GM21360 (cell line): ENCODE measurements around the gene ANKS1B.
"Not testable (repeated sequence)": the region's sequence is repeated elsewhere in the genome, so short reads cannot be mapped to it uniquely, and the experiment has no call there.

Source experiments
- ATAC-seq: cut with Tn5 transposase; IDR thresholded peaks from one replicate; pipeline ENCODE4 v1.9.1; 2021; ENCODE audit warnings: mild to moderate bottlenecking, moderate library complexity; ENCODE audit not compliant: unreplicated experiment

Gene ANKS1B

DNA sequence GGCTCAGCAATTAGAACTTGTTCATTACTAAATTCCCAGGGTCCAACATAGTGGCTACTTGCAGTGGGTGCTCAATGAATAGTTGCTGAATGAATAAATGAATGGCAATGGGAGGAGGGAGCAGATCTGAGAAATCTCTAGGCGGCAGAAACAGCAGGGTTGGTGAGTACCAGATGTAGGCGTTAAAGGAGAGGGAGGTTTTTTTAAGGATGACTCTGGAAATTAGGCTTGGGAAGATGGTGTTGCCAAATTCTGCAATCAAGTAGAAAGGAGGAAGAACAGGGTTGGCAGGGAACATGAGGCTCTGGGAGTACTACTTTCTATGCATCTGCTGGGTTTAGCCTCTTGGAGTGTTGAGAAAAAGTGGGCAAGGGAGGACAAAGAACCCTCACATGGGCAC lies 1132.6 kb downstream of the ANKS1B start:
- ATAC-seq: no peak

DNA sequence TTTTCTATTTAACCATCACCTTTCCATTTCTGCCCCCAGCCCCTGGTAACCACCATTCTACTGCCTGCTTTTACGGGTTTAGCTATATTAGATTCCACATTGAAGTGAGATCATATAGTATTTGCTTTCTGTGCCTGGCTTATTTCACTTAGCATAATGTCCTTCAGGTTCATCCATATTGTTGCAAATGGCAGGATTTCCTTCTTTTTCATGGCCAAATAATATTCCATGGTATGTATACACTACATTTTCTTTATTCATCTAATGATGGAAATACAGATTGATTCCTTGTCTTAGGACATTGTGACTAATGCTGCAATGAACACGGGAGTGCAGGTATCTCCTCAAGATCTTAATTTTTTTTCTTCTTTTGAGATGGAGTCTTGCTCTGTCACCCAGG lies 1137.5 kb downstream of the ANKS1B start:
- ATAC-seq: no peak

DNA sequence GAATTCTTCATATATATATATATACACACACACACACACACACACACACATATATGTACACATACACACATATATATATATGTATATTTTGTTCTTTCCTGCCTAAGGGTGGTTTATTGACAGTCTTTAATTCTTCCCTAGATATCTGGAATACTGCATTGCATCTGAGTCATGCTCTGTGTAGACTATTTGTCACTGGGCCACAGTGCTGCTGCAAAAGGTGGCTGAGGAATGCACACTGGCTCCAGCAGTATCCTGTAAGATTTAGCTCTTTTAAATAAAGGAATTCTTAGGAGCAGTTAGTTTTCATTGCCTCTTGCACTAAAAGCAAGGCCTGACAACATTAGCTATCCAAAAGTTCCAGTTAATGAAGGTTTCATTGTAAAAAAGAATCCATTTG lies 1138.8 kb downstream of the ANKS1B start:
- no peak for ATAC-seq

DNA sequence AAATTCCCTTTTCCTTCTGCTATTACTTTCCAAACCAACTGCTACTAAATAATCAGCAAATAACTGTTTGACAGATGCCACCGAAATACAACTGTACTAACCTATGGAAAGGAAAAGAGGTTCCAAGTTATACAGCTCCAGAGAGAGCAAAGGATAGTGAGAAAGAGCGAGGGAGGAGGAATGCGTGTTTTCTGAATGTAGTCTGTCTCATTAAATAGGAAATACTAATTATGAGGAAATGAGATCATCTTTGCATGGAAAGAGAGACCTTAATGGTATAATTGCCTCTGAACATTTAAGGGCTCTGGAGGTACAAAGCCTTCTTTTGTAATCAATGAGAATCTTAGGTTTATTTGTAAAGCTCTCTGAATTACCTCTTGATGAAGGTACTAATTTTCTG lies 1144.4 kb downstream of the ANKS1B start:
- ATAC-seq: no peak

DNA sequence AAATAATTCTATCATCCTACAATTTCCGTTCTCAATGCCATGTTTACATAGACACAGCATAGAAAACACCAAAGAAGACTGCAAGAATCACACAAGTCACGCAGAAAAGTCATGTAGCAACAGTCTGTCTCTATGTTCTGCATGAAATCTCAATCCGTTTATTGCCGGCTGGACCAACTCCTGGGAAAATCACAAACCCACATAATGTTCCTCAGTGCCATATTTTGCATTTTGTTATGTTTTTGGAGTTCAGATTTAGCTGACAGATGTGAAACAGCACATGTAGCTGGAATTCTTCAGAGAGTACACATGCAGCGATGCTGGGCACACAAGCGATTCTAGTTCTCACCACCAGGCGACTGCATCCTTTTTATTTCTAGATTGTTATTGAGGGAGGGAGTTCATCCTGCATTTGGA lies 1146.5 kb downstream of the ANKS1B start:
- no peak for ATAC-seq

DNA sequence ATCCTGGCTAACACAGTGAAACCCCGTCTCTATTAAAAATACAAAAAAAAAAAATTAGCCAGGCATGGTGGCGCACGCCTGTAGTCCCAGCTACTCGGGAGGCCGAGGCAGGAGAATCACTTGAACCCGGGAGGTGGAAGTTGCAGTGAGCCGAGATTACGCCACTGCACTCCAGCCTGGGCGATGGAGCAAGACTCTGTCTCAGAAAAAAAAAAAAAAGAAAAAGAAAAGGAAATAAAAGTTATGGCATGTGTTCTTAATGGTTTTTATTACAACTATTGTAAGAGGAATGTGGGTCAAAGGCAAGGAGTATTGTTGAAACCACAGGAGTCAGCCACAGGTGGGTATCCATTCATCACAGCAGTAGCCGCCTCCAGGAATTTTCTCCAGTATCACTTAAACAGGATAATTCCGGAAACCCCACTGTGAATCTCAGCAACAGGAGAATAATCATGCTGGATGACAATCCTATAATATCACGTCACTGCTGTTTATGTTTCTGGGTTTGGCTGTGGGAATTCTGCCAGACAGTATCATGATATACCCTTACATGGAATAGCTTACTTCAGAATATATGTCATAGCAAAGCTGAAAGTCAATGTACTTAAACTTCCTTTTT lies 1147.5 kb downstream of the ANKS1B start:
- not testable (repeated sequence) for ATAC-seq

DNA sequence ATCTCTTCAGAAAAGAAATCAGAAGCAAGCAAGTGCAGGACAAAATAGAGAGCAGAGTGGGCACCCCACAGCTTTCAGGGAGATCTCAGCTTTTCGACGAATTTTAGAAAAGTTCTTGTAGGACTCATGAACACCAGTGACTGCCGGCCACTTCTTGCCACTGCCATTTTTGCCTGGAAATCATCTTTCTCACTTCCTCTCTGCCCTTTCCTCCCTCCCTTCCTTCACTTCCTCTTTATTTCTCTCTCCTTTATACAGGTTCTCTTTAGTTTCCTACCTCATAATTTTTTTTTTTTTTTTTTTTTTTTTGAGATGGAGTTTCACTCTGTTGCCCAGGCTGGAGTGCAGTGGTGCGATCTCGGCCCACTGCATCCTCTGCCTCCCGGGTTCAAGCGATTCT lies 1154.1 kb downstream of the ANKS1B start:
- no peak for ATAC-seq

DNA sequence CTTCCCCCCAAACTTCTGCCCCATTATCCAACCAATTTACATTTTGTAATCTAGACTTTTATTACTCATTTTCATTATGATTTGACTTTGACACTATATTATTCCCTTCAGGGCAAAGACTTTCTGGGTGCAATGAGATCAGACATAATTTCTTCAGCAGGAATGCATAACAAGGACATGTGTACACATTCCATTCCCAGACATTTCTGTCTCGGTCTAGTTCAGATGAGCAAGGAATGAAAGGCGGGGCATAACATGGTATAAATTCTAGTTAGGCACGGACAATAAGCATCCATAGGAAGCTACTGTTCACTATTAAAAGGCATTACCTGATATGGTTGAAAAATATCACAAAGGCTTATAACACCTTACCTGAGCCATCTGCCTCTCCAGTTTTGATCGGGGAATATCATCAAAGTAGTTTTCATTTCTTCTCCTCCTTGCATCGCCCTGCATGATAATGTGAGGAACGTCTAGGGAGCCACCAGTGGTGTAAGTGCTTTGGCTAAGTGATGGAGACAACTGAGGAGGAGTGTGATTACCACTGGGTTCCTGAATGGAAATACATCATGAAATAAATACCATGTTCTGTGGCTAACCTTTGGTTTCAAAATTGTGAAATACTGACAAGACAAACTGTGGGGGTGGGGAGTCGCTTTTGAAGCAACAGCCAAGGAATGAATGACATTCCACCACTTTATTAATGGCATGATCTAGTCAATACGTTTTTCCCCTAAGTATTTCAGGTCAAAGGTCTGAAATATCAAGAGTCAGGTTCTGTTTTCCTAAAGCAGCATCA lies 1155.7 kb downstream of the ANKS1B start:
- no peak for ATAC-seq

DNA sequence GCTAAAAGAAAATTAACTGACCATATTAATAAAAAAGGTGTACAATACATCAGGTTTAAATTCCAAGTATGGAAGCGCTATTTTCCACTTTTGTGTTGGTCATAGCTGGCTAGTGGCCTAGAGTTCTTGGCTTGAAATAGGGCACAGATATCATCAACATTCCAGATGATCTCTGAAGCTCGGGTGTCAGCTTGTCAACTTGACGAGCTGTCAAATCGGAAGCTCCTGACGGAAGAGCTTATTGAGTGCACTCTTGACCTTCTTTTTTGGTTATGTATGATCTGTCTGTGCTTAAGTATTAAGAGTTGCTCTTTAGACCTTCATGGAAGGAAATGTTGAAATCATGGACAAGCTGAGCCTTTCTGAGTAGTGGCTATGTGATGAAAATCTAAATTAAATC lies 1161.7 kb downstream of the ANKS1B start:
- ATAC-seq: no peak

DNA sequence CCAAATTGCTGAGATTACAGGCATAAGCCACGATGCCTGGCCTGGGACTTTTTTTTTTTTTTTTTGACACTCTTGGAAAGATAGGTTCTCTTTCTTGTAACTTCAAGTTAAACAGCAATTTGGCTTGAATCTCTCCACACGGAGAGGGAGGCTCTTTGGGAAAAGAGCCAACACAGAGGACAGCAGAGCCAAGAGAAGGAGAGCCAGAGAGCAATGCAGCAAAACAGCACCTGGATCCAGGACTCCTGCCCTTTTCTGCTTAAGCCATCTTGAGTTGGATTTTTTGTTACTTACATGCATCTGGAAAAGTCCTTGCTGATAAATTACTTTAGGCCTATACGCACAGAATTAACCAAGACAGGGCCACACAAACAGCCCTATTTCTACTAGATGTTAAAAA lies 1162.9 kb downstream of the ANKS1B start:
- no peak for ATAC-seq

DNA sequence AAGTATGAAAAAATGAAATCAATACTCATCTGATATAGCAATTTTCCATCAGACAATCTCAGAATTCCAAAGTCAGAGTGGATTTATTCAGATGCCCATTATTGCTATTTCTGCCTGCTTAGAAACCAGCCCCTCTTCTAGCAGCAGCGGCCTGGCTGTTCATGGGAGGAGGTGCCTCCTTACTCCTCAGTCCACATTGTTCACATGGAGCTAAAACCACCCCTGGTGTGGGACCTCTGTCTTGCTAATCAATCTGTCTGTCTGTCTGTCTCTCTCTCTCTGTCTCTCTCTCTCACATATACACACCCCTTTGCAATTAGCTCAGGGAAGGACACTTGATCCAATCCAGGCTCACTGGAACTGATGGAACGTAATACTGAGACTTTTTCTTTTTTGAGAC lies 1163.5 kb downstream of the ANKS1B start:
- no peak for ATAC-seq

DNA sequence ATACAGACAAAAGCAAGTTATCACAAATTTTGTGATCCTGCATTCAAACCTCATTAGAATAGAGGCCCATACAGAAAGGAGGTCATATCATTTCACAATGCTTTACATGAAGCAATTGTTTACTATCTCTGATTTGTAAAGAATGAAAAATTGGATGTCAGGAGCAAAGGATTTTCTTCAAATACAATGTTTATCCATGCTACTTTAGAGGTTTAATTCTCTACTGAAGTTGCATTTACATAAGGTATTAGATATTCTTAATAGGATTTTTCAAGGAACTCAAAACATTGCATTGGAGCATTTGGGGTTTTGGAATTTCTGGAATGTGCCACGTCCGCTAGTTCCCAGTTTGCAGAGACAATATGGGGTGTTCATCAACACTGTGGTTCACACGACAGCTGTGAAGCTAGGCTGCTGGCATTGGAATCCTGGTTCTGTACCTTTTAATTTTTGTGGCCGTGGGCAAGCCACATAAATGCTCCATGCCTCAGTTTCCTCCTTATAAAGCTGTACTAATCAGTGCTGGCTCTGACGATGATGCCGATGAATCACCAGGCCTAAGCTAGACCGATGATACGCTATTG lies 1164.8 kb downstream of the ANKS1B start:
- ATAC-seq: no peak

DNA sequence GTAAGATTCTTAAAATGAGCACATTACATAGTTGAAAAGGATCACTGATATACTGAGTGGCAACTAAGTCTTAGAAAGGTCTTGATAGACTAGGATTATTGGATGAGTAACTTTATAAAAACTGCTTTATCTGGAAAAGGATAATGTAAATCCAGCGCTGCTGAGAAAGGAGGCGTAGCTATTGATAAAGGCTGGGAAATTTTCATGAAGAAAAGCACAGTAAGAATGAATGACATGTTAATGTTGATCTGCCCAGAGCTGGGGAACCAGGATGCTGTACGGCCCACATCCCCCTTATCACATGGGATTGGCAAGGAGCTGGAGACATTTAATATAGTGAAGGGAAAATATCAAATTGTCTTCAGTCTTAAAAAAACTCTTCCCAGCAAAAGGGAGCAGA lies 1165.7 kb downstream of the ANKS1B start:
- no peak for ATAC-seq

DNA sequence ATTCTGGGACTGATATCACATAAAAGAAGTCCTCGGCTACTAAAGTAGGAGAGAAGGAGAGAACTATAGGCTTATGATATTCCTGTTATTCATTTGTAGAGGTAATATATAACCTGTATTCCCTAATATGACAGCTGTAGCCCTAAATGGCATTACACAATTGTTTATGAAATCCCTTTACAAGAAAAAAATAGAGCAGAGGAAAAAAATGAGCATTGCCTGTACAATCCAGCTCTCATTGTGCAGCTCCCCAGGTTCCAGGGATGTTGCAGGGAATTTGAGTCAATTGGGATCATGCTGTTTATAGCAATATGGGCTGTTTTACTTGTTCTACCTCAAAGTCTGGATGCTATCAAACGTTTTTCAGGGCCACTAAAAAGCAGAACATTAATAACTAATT lies 1166.5 kb downstream of the ANKS1B start:
- ATAC-seq: no peak

DNA sequence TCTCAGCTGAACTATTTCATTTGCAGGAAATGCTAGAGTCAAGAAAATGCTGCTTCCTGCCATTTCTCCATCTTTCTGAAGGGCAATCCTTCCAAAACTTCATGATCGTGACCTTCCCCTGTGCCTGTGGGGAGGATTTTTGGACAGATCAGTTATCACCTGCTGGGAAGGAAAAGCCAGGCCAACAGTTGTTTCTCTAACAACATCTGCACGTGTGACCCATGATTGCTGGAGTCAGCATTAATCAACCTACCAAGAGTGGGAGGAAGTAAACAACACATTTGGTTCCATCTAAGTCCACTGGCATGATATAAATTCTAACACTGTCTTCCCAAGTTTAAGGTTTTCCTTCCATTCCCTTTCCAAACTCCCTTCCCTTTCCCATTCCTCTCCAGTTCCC lies 1167.0 kb downstream of the ANKS1B start:
- ATAC-seq: no peak

DNA sequence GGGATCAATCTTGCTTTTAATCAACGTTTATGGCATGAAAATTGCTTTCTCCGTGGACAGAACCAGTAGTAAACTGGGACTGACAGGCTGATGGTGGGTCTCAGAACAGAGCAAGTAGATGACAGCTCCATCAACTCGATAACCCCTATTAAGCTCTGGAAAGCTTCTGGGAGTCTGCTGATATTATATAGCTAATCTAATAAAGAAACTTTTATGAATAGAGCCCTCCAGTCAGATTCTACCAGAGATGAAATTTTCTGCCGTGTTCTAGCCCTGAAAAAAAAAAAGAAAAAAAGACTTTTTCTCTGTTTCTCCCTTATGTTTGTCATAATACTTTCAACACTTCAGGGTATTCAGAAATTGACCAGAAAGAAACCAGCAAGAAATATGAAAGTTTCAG lies 1168.0 kb downstream of the ANKS1B start:
- ATAC-seq: no peak

DNA sequence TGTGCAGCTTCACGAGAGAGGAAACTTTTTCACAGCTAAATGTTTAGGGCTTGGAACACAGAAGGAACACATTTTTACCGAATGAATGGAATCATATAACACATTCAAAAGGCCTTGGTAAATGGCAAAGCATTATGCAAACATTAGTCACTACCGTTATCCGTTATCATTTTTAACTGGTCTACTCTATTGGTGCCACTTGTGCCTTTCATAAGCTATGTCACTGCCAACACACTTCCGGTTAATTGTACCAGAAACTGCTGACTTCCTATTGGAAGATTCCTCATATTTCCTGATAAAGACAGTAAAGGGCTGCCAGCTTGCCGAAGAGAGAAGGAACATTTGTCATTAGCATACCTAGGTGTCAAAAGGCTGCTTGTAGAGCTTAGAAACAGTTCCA lies 1170.5 kb downstream of the ANKS1B start:
- ATAC-seq: no peak

DNA sequence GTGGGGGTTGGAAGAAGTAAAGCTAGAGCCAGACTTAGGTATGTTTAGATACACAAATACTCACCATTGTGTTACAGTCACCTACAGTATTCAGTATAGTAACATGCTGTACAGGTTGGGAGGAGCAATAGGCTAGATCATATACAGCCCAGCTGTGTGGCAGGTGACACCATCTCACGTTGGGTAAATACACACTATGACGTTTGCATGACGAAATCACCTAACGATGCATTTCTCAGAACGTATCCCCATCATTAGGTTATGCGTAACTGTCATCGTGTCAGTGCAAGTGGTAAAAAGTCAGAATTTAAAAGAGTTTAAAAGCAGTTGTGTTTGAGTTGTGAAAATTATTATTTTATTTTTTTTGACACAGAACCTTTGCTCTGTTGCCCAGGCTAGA lies 1172.5 kb downstream of the ANKS1B start:
- ATAC-seq: no peak

DNA sequence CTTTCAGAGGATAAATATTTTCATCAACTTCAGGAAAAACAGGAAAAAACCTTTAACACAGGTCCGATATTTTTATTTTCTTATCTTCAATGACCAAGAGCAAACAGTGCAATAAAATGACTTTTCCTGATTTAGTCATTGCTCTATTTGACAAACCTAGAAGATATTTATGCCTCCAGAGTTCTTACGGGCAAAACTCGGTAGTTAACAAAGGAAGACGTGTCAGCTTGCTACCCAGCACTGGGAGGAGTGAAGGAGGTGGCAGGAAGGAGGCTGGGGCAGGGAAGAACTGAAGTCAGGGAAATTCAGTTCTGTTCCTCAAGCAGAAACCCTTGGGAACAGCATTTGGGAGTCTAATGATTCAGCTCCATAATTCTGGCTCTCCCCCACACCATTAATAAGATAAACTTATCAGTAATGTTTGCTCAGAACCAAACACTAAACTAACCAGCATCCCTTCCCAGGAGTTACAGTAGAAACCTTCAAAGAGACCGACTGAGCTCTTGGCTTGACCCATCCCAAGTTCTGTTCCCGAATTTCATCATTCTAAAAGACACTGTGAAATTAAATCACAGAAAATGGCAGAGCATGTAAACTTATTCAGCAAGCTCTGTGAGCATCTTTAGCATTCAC lies 1176.4 kb downstream of the ANKS1B start:
- no peak for ATAC-seq

DNA sequence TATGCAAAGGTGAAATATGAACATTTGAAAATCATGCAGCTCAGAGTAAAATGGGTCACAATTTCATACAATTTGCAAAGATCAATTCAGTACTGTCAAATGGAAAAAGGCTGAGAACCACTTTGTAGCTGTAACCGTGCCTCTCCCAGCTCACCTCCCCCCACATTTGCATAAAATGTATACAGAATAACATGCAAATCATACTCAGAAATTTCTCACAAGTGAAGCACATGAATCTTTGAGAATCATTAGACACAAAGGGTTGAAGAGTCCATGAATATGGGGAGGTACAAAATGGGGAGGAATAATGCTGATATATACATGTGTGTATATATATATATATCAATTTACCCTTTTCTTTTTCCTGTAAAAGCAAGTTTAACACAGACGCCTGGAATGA lies 1177.5 kb downstream of the ANKS1B start:
- ATAC-seq: no peak

DNA sequence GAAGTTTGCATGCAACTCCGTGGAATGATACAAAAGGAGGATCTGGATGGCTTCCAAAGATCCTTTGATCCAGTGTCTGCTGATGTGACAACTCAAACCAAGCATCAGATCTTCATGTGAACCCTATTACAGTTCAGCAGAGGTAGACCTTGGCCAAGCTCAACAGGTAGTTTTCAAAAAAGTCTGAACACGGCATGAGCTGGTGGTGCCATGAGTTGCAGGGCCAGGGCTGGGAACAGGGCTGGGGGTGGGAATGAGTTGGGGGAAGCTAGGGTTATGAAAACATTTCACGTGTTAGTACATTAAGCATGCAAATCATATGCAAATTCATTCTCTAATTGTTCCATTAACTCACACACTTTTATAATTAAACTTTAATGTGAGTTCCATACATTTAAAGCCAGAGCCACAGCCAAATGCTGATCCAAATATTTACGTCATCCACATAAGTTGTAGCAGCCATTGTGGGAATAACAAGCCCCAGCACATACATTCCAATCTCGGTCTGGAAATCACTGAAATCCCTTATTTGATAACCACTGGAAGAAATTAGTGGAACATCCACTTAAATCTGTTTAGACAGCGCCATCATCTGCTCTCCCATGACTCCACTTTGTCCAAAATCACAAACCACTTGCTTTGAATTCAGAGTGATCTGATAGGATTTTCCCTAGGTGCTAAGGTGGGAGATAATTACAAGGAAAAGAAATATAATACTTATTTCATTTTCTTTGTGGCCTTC lies 1181.1 kb downstream of the ANKS1B start:
- no peak for ATAC-seq
